ENCODE measurements around the gene COL5A1. TPM values are rescaled to one million over a fixed set of nuclear protein-coding genes. Genes with fewer than 3 reads are reported as not detected.

Gene COL5A1
- total RNA-seq, 1 experiment from 2014 or later: 9.5 TPM

- Histone ChIP-seq H3K23ac (ENCODE audit: insufficient read length, low read depth, low read length) (no peak overlapping the region), H4K20me1 (ENCODE audit: control insufficient read depth, insufficient read depth, insufficient read length) (no peaks in the 10 kb centered on the region), H3K79me2 (ENCODE audit: insufficient read depth, low read length) (no peaks in the 10 kb centered on the region), H4K8ac (replicated peaks; ENCODE audit: insufficient read length, low read depth, low read length) (no peak overlapping the region), H2BK12ac (ENCODE audit: insufficient read length, low read depth, low read length) (no peak overlapping the region), H3K56ac (ENCODE audit: insufficient read length, low read depth, low read length) (no peak overlapping the region), H2BK15ac (ENCODE audit: low read depth, low read length) (no peak overlapping the region), H3K9ac (ENCODE audit: extremely low read depth, insufficient read length, low read length) (no peak overlapping the region), H2BK20ac (ENCODE audit: low read depth, low read length, poor library complexity, severe bottlenecking) (no peak overlapping the region), H4K5ac (ENCODE audit: insufficient read length, low read depth, low read length) (no peak overlapping the region), H3K9me3 (ENCODE audit: control insufficient read depth, low read depth, low read length) (no peaks in the 10 kb centered on the region), H3K14ac (ENCODE audit: insufficient read depth, low read length) (no peak overlapping the region; the same call in 1 of the 2 replicates), H3K27ac (ENCODE audit: insufficient read length, low read depth, low read length) (no peak overlapping the region), H3K23me2 (ENCODE audit: insufficient read length, low read depth, low read length, poor library complexity, severe bottlenecking) (no peaks in the 10 kb centered on the region), H3K79me1 (ENCODE audit: insufficient read depth, low read depth, low read length, poor library complexity, severe bottlenecking) (no peaks in the 10 kb centered on the region), H3K4me1 (ENCODE audit: insufficient read depth, low read length) (no peaks in the 10 kb centered on the region), H3T11ph (ENCODE audit: low read length) (no peak overlapping the region), H4K91ac (ENCODE audit: insufficient read length, low read depth, low read length) (no peak overlapping the region), H3K4me2 (ENCODE audit: insufficient read depth, insufficient read length, low read length) (no peak overlapping the region), H3K18ac (ENCODE audit: insufficient read length, low read depth, low read length) (no peak overlapping the region), H2AFZ (ENCODE audit: low read length) (no peak overlapping the region), H2BK5ac (ENCODE audit: insufficient read length, low read length) (no peak overlapping the region), H3K4ac (ENCODE audit: low read depth, low read length) (no peak overlapping the region), H2BK120ac (ENCODE audit: low read depth, low read length, poor library complexity, severe bottlenecking) (no peak overlapping the region), H3K27me3 (ENCODE audit: insufficient read depth, low read length) (no peaks in the 10 kb centered on the region), H2AK5ac (ENCODE audit: insufficient read length, low read length) (no peak overlapping the region)
- DNase-seq: no peak
- TF ChIP-seq CTCF (conservative IDR thresholded peaks at IDR 0.05): no peak
- Mint-ChIP-seq H3K4me1 (peaks cover 0 to 4% of the 10 kb centered on the region in 2 experiments; a peak in 1 of 4 replicates), H3K36me3 (ENCODE audit: insufficient read depth in 1 of 3, low read depth in 3 of 3) (no peaks in the 10 kb centered on the region; a peak in 1 of 7 replicates), H3K27me3 (ENCODE audit: low read depth) (no peaks in the 10 kb centered on the region), H3K27ac (no peak overlapping the region), H3K4me3 (no peak overlapping the region), H3K9me3 (no peaks in the 10 kb centered on the region)
- WGBS (ENCODE audit: extremely low coverage, insufficient read length, low lambda C conversion rate): no CpG with 5 or more reads among the region's 12 CpGs
Measured at GRCh38 chr9:134837529-134837928, 195.9 kb downstream of the COL5A1 start.
